Measurements from ENCODE around the gene TCF12. TPM values are rescaled to one million over a fixed set of nuclear protein-coding genes. Genes with fewer than 3 reads are reported as not detected.
A peak's percentile ranks its signal among the peaks of the same experiment; 100 is the strongest.

The TCF12 gene
- total RNA-seq, 1 donor from 2014 or later: 164 TPM

GRCh38 chr15:57031082-57031481 is 112.6 kb downstream of the TCF12 start:
- Mint-ChIP-seq H3K4me1 (ENCODE audit: unreplicated experiment) (peaks cover 27% of the 10 kb centered on the region), H3K27ac (ENCODE audit: unreplicated experiment) (peak overlapping the region; percentile 61), H3K9me3 (ENCODE audit: unreplicated experiment) (no peaks in the 10 kb centered on the region), H3K4me3 (ENCODE audit: unreplicated experiment) (no peak overlapping the region), H3K36me3 (ENCODE audit: unreplicated experiment) (no peaks in the 10 kb centered on the region), H3K27me3 (ENCODE audit: unreplicated experiment) (no peaks in the 10 kb centered on the region)
- no peak for DNase-seq (ENCODE audit: extremely low spot score, unreplicated experiment)
- TF ChIP-seq CTCF (IDR thresholded peaks at IDR 0.05): no peak

- DNase-seq (ENCODE audit: extremely low spot score, unreplicated experiment): no peak
- H3K4me3 Mint-ChIP-seq (ENCODE audit: unreplicated experiment): no peak overlapping the region
These were observed 113.2 kb downstream of the TCF12 start for GRCh38 chr15:57031605-57032004.

GRCh38 chr15:57032338-57032737 is 113.9 kb downstream of the TCF12 start:
- Mint-ChIP-seq H3K36me3 (ENCODE audit: unreplicated experiment) (no peaks in the 10 kb centered on the region), H3K27ac (ENCODE audit: unreplicated experiment) (no peak overlapping the region)
- TF ChIP-seq CTCF (IDR thresholded peaks at IDR 0.05): no peak

More at GRCh38 chr15:57031605-57032004, 113.2 kb downstream of the TCF12 start:
- peak overlapping the region; percentile 61 for H3K27ac Mint-ChIP-seq (ENCODE audit: unreplicated experiment)
- no peaks in the 10 kb centered on the region for H3K36me3 Mint-ChIP-seq (ENCODE audit: unreplicated experiment)
- H3K9me3 Mint-ChIP-seq (ENCODE audit: unreplicated experiment): no peaks in the 10 kb centered on the region
- peaks cover 27% of the 10 kb centered on the region for H3K4me1 Mint-ChIP-seq (ENCODE audit: unreplicated experiment)
- no peaks in the 10 kb centered on the region for H3K27me3 Mint-ChIP-seq (ENCODE audit: unreplicated experiment)
- TF ChIP-seq CTCF (IDR thresholded peaks at IDR 0.05): no peak

GRCh38 chr15:57033715-57034439 is 115.4 kb downstream of the TCF12 start:
- H3K27ac Mint-ChIP-seq (ENCODE audit: unreplicated experiment): no peak overlapping the region
- H3K4me1 Mint-ChIP-seq (ENCODE audit: unreplicated experiment): peaks cover 27% of the 10 kb centered on the region
- no peak for DNase-seq (ENCODE audit: extremely low spot score, unreplicated experiment)
- no peaks in the 10 kb centered on the region for H3K9me3 Mint-ChIP-seq (ENCODE audit: unreplicated experiment)
- no peak overlapping the region for H3K4me3 Mint-ChIP-seq (ENCODE audit: unreplicated experiment)
- H3K27me3 Mint-ChIP-seq (ENCODE audit: unreplicated experiment): no peaks in the 10 kb centered on the region
- no peaks in the 10 kb centered on the region for H3K36me3 Mint-ChIP-seq (ENCODE audit: unreplicated experiment)
- no peak for TF ChIP-seq CTCF (IDR thresholded peaks at IDR 0.05)

More at GRCh38 chr15:57032338-57032737, 113.9 kb downstream of the TCF12 start:
- H3K27me3 Mint-ChIP-seq (ENCODE audit: unreplicated experiment): no peaks in the 10 kb centered on the region
- H3K9me3 Mint-ChIP-seq (ENCODE audit: unreplicated experiment): no peaks in the 10 kb centered on the region
- no peak overlapping the region for H3K4me3 Mint-ChIP-seq (ENCODE audit: unreplicated experiment)
- H3K4me1 Mint-ChIP-seq (ENCODE audit: unreplicated experiment): peaks cover 27% of the 10 kb centered on the region
- no peak for DNase-seq (ENCODE audit: extremely low spot score, unreplicated experiment)

- H3K4me3 Mint-ChIP-seq (ENCODE audit: unreplicated experiment): no peak overlapping the region
- H3K27ac Mint-ChIP-seq (ENCODE audit: unreplicated experiment): no peak overlapping the region
- DNase-seq (ENCODE audit: extremely low spot score, unreplicated experiment): no peak
- no peaks in the 10 kb centered on the region for H3K27me3 Mint-ChIP-seq (ENCODE audit: unreplicated experiment)
- no peak for TF ChIP-seq CTCF (IDR thresholded peaks at IDR 0.05)
- no peaks in the 10 kb centered on the region for H3K9me3 Mint-ChIP-seq (ENCODE audit: unreplicated experiment)
- H3K36me3 Mint-ChIP-seq (ENCODE audit: unreplicated experiment): no peaks in the 10 kb centered on the region
- peaks cover 30% of the 10 kb centered on the region for H3K4me1 Mint-ChIP-seq (ENCODE audit: unreplicated experiment)
These were observed 116.2 kb downstream of the TCF12 start for GRCh38 chr15:57034613-57035012.

All from osteocyte (in vitro differentiated cells).